HG03469 (cell line): ENCODE measurements around the gene EML1.
A peak's percentile ranks its signal among the peaks of the same experiment; 100 is the strongest.

ENCODE experiments used
- ATAC-seq: cut with Tn5 transposase; IDR thresholded peaks from one replicate; pipeline ENCODE4 v1.9.1; 2021; ENCODE audit warnings: mild to moderate bottlenecking, moderate library complexity, moderate number of reproducible peaks; ENCODE audit not compliant: unreplicated experiment

EML1 gene

DNA sequence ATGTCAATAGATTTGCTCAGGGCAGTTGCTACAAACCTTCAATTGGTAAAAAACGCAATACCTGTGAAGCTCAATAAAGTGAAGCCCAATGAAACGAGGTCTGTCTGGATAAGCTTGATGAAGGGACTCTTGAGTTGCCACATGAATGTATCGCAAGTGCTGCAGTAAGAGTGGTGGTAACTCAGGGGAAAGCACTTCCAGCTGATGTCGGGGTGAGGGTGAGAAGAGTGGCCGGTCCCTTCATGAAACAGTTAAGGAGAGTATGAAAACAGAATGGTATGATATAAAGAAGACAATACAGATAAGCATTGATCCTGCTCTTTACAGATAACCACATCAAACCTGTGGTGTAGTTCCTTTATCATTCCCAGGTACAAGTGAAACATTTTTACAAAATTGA is 188.6 kb downstream of the EML1 start:
- no peak for ATAC-seq

DNA sequence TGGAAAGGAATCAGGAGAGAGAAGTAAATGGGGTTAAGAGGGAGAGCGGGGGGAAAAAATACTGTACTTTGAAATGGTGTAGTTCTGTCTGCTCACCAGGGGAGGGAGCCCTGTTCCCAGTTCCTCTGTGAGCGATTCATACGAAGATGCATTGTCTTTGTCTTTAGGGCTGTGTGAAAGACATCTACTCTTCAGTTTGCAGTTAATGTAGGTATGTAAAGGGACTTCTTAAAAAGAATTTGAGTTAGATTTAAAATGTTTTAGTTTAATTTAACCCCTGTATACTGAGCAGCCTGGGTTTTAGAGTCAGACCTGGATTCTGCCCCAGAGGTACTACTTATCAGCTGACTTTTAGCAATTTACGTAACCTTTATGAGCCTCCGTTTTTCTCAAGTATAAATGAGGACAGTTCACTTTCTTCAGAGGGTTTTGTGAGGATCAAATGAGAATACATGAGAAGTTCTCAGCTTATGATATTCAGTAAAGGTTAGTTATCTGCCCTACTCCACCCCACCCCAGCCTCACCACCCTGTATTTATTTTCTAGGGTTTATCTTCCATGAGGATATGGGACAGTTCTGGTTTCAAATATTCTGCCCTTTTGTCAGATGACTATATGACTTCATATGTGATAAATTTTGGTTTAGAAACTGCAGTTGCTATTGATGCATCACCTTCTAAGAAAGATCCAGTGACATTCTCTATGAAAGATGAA is 189.5 kb downstream of the EML1 start:
- peak; percentile 58 for ATAC-seq

DNA sequence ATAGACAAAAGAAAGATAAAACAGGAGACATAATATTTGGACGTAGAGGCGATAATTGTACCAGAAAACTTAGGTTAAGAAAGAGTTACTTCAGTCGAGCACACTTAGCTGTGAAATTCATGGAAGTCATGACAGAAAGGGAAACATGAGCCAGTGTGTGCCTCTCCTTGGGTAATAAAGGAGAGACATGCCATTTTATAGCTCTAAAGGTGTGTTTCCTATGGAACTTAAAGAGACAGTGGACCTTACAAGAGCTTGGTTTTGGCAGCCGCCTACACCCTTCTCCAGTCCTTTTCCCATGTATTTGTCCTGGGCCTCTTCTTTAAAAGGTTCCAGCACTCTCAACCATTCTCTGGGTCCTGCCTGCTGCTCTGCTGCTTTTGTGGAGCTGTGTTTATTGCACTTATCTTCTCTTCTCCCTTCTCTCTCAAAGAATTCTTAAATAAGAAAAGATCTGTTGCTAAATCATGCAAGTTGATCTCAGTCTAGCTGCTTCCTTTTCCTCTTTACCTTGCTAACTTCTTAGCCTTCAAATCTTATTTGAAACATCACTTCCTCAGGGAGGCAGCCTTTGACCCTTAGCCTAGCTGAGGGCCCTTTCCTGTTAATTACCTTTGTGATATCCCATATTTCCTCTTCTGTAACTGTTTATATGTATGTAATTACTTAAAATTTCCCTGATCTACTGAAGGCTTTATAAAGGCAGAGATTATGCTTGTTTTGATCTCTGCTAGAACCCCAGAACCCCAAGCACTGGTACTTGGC is 190.2 kb downstream of the EML1 start:
- no peak for ATAC-seq

DNA sequence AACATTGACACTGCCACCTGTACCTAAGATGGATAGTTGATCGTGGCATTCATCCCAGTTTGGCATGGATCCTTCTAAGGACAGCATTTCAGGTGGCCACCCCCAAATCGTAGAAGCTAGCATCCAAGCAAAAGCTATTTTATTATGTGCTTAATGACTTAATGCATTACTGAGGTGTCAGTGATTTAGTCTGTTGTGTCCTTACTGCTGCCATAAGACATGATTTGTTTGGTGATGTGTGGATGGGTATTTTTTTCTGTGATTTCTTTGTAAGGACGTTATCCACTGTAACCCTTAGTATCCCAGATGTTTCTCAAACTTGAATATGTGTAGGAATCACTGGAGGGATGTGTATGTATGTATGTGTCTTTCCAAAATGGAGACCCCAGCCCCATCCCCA is 190.8 kb downstream of the EML1 start:
- ATAC-seq: no peak

DNA sequence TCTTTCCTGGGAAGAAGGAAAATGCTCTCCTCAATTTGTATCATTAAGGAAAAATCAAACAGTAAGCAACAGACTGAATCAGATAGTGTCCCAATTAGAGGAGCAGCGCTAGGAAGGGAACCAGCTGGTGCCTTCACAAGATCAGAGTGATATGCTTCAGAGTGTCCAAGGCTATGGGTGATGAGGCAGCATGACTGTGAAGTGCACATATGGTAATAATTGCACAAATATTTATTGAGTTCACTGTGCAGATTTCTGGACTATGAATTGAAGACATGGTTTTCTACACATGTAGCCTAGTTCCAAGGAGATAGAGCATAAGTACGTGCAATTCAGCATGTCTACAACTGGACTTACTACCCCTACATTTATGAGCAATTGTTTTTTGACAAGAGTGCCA is 193.2 kb downstream of the EML1 start:
- no peak for ATAC-seq

DNA sequence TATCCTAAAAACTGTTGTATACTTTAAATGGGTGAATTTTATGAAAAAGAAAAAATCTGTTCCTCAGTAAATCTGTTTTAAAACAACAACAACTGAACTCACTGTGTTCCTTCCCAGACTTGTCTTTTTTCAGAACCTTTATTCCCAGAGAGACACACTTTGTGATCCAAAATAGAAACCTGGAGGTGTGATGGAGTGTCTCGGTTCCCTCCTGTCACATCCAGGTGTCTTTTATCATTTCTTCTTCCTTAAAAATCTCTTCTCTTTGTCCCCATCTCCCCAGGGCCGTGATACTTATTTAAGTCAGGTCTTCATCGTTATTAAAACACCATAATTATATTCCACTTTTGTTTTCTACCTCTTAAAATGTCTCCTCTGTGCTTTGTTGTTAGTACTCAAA is 195.8 kb downstream of the EML1 start:
- ATAC-seq: no peak

DNA sequence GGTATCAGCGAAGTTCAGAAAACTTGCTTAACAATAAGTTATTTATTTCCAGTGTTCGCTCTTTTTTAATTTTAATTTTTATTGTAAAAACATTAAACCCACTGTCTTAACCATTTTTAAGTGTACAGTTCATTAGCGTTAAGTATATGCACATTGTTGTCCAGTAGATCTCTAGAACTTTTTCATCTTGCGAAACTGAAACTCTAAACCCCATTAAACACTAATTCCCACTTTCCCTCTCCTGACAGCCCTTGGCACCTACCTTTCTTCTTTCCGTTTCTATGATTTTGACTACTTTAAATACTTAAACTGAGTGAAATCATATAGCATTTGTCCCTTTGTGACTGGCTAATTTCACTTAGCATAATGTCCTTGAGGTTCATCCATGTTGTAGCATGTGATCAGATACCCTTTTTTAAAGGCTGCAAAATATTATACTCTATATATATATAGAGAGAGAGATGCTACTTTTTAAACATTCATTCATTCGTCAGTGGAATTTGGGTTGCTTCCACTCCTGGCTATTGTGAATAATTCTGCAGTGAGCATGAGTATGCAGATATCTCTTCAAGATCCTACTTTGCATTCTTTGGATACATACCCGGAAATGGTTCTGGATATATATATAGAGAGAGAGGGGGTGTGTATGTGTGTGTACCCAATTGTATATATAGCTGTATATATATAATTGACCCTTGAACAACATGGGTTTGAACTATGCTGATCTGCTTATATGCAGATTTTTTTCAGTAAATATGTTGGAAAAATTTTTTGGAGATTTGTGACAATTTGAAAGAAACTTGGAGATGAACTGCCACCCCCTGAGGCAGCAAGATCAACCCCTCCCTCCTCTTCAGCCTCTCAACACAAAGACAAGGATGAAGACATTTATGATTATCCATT is 197.3 kb downstream of the EML1 start:
- no peak for ATAC-seq

DNA sequence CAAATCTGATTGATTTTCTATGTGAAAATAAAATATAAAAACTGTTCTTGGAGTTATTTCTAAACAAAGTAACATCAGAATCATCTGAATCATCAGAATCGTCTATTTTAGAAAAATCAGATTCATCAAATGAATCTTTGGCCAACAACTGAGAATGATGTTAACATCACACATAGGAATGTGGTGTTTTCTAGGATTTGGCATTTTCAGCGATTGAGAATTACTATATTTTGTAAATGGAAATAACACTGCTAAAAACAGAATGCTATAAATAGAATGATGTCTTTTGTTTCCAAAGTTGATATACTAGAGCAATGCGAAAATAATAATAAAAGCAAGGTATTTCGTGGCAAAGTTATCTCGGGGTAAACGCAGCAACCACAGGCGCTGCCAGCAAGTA is 198.1 kb downstream of the EML1 start:
- ATAC-seq: no peak
